AG09309 (cell line): Measurements from ENCODE around the gene EPHB2.

Experiments used
- DNase-seq: peaks from one replicate; pipeline ENCODE4 v3.0.0-alpha.2; 2010; ENCODE audit warnings: low read depth
- H3K4me3 ChIP-seq: 2 replicates; pipeline ENCODE4 v1.5.1; 2011; ENCODE audit warnings: mild to moderate bottlenecking, low read depth, low read length, moderate library complexity; ENCODE audit not compliant: control insufficient read depth
- TF ChIP-seq, protein P1 (sequence below): IDR thresholded peaks from 2 replicates; pipeline ENCODE4 v1.5.1; 2011; ENCODE audit warnings: mild to moderate bottlenecking, low read depth, low read length, inconsistent platforms; ENCODE audit not compliant: insufficient read depth, control insufficient read depth; ENCODE audit errors: missing control alignments

The EPHB2 gene

GRCh38 chr1:22847709-22848108, 137.1 kb downstream of the EPHB2 start:
- H3K4me3 ChIP-seq, result no peak overlapping the region
- DNase-seq, result no peak
- TF ChIP-seq, protein P1, sequence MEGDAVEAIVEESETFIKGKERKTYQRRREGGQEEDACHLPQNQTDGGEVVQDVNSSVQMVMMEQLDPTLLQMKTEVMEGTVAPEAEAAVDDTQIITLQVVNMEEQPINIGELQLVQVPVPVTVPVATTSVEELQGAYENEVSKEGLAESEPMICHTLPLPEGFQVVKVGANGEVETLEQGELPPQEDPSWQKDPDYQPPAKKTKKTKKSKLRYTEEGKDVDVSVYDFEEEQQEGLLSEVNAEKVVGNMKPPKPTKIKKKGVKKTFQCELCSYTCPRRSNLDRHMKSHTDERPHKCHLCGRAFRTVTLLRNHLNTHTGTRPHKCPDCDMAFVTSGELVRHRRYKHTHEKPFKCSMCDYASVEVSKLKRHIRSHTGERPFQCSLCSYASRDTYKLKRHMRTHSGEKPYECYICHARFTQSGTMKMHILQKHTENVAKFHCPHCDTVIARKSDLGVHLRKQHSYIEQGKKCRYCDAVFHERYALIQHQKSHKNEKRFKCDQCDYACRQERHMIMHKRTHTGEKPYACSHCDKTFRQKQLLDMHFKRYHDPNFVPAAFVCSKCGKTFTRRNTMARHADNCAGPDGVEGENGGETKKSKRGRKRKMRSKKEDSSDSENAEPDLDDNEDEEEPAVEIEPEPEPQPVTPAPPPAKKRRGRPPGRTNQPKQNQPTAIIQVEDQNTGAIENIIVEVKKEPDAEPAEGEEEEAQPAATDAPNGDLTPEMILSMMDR, result no peak

DNA sequence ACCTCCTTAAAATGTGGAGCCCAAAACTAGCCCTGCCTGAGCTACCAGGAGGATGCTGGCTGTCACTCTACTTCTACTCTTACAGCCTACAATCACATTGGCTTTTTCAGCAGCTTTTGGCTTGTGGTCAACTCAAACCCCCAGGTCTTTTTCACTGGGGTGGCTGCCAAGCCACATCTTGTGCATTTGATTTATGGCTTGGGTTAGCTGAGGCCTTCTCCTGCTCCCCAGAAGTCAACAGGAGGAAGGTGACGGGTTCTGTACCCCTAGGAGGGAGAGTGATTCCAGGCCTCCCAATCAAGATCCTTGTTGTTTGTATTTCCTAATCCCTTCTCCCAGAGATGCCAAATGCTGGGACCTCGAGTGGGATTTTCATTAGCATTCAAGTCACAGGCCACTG, 137.8 kb downstream of the EPHB2 start:
- DNase-seq, result no peak
- no peak overlapping the region for H3K4me3 ChIP-seq
- TF ChIP-seq, protein P1, result no peak

DNA sequence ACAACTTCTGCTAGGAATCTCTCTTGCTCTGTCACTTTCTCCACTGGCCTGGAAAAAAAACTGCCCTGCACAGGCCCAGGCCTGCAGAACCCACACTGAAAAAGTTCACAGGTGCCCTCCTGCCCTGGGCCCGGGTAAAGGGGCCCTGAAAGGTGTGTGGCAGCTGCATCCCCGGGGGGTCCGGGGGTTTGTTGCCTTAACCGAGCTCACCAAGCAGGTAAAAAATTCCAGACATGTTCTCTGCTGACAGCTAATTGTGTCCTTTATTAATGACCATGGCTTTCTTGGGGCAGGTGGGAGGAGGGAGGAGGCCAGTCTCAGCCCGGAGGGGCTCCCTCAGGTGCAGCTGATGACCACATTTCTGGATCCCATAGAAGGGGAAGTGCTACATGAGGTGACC, 139.1 kb downstream of the EPHB2 start:
- H3K4me3 ChIP-seq, result no peak overlapping the region
- no peak for DNase-seq
- TF ChIP-seq, protein P1, result no peak

GRCh38 chr1:22850281-22850680, 139.6 kb downstream of the EPHB2 start:
- no peak overlapping the region for H3K4me3 ChIP-seq
- TF ChIP-seq, protein P1, result no peak
- no peak for DNase-seq

GRCh38 chr1:22850681-22851080, 140.0 kb downstream of the EPHB2 start:
- no peak for DNase-seq
- H3K4me3 ChIP-seq, result no peak overlapping the region
- TF ChIP-seq, protein P1, result no peak

DNA sequence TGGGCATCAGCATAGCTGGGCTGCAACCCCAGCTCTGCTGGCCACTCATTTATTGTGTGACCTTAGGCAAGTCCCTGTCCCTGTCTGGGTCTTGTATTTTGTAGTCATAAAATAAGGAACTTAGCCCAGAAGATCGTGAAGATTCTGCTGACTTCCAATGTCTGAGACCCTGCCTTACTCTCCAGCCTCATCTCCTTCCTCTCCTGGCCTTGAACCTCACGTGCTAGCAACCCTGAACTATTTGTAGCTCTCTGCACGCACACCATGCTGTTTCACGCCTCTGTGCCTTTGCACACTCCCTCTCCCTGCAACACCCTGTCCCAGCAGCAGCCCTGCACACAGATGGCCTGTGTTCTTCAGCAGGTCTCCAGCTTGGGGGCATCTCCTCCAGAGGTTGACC, 140.9 kb downstream of the EPHB2 start:
- H3K4me3 ChIP-seq, result no peak overlapping the region
- no peak for DNase-seq
- TF ChIP-seq, protein P1, result no peak

DNA sequence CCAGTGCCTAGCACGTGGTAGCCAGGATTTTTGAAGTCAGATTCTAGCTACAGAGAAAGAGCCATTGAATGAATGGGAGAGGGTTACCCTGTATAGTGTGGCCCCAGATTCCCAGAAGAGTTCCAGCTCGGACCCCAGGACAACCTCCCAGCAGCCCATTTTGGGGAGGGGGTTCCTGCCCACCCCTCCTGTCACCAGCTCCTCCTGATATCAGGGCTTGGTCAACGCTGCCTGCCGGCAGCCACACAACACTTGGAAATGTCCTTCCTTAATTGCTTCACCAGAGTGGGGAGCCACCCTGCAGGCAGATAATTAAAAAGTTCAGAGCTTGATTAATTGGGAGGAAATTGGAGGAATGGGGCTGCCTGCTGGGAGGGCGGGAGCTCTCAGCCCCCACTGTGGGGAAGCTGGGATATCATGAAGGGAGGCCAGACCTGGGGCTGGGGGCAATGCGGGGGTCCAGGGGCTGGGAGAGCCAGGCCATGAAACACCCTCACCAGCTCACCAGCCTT, 141.6 kb downstream of the EPHB2 start:
- no peak for DNase-seq
- TF ChIP-seq, protein P1, result no peak
- no peak overlapping the region for H3K4me3 ChIP-seq
